PFSK-1 (cell line): ENCODE results near the gene SLC4A1.

Source experiments
- FOXP2 ChIP-seq: optimal IDR thresholded peaks from 2 replicates; pipeline ENCODE3; 2011; ENCODE audit warnings: borderline replicate concordance, control low read depth, inconsistent platforms; ENCODE audit not compliant: insufficient read depth; ENCODE audit errors: extremely low read length, extremely low read depth
- POLR2AphosphoS5 ChIP-seq: IDR thresholded peaks from 2 replicates; pipeline ENCODE4 v1.6.1; 2012; ENCODE audit warnings: low read depth, mild to moderate bottlenecking, control low read depth, low read length, moderate library complexity
- SIN3A ChIP-seq: IDR thresholded peaks from 2 replicates; pipeline ENCODE4 v1.6.1; 2012; ENCODE audit warnings: mild to moderate bottlenecking, low read length, moderate library complexity, borderline replicate concordance; ENCODE audit not compliant: insufficient read depth
- TAF1 ChIP-seq: IDR thresholded peaks from 2 replicates; pipeline ENCODE4 v1.6.1; 2012; ENCODE audit warnings: low read length, control low read depth, borderline replicate concordance; ENCODE audit not compliant: insufficient read depth
- TF ChIP-seq, protein P1 (sequence below), 2 experiments: IDR thresholded peaks; 2 replicates each; pipeline versions ENCODE4 v1.6.1 to v1.8.0; 2011 to 2012; ENCODE audit warnings: low read depth in 2 of 2, low read length in 2 of 2, control low read depth in 1 of 2, inconsistent platforms in 1 of 2, mild to moderate bottlenecking in 1 of 2, moderate library complexity in 1 of 2; ENCODE audit not compliant: insufficient read depth in 1 of 2

The SLC4A1 gene

DNA sequence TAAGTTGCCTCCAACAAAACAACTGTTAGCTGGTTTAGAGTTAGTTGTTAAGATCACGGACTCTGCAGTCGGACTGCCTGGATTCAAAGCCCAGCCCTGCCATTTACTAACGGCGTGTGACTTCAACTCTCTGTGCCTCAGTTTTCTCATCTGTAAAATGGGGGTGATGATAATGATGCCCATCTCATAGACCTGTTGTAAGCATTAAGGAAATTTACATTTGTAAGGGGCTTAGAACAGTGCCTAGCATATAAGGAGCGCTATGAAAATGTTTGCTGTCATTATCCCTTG lies 825 bp downstream of the SLC4A1 start:
- TF ChIP-seq TAF1 (no peak), POLR2AphosphoS5 (no peak), FOXP2 (no peak)

- TF ChIP-seq TAF1 (no peak), POLR2AphosphoS5 (no peak), FOXP2 (no peak), SIN3A (no peak)
- TF ChIP-seq, protein P1, sequence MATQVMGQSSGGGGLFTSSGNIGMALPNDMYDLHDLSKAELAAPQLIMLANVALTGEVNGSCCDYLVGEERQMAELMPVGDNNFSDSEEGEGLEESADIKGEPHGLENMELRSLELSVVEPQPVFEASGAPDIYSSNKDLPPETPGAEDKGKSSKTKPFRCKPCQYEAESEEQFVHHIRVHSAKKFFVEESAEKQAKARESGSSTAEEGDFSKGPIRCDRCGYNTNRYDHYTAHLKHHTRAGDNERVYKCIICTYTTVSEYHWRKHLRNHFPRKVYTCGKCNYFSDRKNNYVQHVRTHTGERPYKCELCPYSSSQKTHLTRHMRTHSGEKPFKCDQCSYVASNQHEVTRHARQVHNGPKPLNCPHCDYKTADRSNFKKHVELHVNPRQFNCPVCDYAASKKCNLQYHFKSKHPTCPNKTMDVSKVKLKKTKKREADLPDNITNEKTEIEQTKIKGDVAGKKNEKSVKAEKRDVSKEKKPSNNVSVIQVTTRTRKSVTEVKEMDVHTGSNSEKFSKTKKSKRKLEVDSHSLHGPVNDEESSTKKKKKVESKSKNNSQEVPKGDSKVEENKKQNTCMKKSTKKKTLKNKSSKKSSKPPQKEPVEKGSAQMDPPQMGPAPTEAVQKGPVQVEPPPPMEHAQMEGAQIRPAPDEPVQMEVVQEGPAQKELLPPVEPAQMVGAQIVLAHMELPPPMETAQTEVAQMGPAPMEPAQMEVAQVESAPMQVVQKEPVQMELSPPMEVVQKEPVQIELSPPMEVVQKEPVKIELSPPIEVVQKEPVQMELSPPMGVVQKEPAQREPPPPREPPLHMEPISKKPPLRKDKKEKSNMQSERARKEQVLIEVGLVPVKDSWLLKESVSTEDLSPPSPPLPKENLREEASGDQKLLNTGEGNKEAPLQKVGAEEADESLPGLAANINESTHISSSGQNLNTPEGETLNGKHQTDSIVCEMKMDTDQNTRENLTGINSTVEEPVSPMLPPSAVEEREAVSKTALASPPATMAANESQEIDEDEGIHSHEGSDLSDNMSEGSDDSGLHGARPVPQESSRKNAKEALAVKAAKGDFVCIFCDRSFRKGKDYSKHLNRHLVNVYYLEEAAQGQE (IDR thresholded peaks at IDR 0.05; ENCODE audit: insufficient read depth in 1 of 2, low read depth in 2 of 2, low read length in 2 of 2), result no peak
Observed at GRCh38 chr17:44266402-44267164, 1.4 kb downstream of the SLC4A1 start.

- no peak for TF ChIP-seq SIN3A
- no peak for TF ChIP-seq FOXP2
Observed at GRCh38 chr17:44263345-44263902, 4.5 kb downstream of the SLC4A1 start.

DNA sequence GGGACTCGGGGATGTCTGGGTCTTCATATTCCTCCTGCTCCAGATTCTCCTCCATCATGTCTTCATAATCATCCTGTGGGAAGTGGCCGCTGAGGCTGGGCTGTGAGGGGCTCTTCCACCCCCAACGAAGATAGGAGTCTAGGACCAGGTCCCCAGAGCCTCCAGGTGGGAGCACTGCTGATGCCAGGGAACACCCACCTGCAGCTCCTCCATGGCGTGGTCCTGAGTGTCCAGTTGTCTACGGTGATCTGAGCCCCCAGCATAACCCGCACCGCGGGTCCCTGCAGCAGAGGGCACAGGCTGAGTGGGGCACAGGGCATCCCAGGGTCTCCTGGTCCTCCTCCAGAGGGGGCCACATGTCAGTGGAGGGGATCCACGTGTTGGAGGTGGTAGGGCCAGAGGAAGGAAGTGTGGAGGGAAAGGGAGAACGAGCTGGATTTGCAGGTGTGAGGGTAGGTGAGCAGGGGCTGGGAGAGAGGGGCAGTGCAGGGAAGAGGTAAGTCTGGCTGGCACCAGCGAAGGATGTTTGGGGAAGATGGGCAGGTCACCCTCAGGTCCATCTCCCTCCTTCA lies 5.2 kb downstream of the SLC4A1 start:
- TF ChIP-seq, protein P1 (IDR thresholded peaks at IDR 0.05; ENCODE audit: insufficient read depth in 1 of 2, low read depth in 2 of 2, low read length in 2 of 2), result no peak
- no peak for TF ChIP-seq FOXP2
- no peak for TF ChIP-seq TAF1
- TF ChIP-seq POLR2AphosphoS5, result no peak
- TF ChIP-seq SIN3A, result no peak

DNA sequence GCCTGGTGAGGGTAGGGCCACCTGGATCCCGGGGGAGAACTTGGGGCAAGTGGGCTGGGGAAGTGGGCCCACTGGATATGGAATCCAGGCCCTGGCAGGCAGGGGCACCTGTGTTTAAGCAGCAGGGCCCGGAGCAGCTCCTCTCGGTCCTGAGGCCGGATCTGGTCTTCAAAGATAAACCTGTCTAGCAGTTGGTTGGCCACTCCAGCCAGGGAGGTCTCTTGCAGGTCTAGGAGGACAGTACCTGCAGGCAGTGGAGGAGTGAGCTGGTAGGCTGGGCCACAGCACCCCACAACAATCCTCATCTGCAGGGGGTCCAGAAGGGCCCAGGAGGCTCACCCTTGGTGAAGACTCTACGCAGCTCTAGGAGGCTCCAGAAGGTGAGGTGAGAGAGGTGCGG lies 7.6 kb downstream of the SLC4A1 start:
- TF ChIP-seq, protein P1 (IDR thresholded peaks at IDR 0.05; ENCODE audit: insufficient read depth in 1 of 2, low read depth in 2 of 2, low read length in 2 of 2), result no peak
- TF ChIP-seq TAF1, result no peak
- TF ChIP-seq SIN3A, result no peak
- no peak for TF ChIP-seq POLR2AphosphoS5
- TF ChIP-seq FOXP2, result no peak

GRCh38 chr17:44258811-44259351 lies 9.1 kb downstream of the SLC4A1 start:
- TF ChIP-seq TAF1 (no peak), POLR2AphosphoS5 (no peak), SIN3A (no peak), FOXP2 (no peak)
- TF ChIP-seq, protein P1 (IDR thresholded peaks at IDR 0.05; ENCODE audit: insufficient read depth in 1 of 2, low read depth in 2 of 2, low read length in 2 of 2), result no peak
